Brain microvascular endothelial cell (primary cell): Measurements from ENCODE around the gene BCL7A.

Source experiments
- DNase-seq: peaks from one replicate; pipeline ENCODE4 v3.0.0-alpha.2; 2020
- H3K27ac ChIP-seq: fragments of 250-450 bp; sonication (Bioruptor Pico); 2 replicates; pipeline ENCODE4 v1.5.1; 2020; ENCODE audit warnings: mild to moderate bottlenecking, moderate library complexity
- H3K27me3 ChIP-seq: fragments of 250-450 bp; sonication (Bioruptor Pico); replicated peaks from 2 replicates; pipeline ENCODE4 v1.5.1; 2020; ENCODE audit warnings: mild to moderate bottlenecking
- H3K36me3 ChIP-seq: fragments of 250-450 bp; sonication (Bioruptor Pico); replicated peaks from 2 replicates; pipeline ENCODE4 v1.5.1; 2020; ENCODE audit warnings: mild to moderate bottlenecking
- H3K4me3 ChIP-seq: 2 replicates; pipeline ENCODE4 v1.5.1; 2011; ENCODE audit warnings: low read depth, mild to moderate bottlenecking, control low read depth, low read length, moderate library complexity
- CTCF ChIP-seq: IDR thresholded peaks from 2 replicates; pipeline ENCODE4 v1.5.1; 2011; ENCODE audit warnings: low read depth, mild to moderate bottlenecking, moderate library complexity, low read length, control low read depth, inconsistent platforms; ENCODE audit errors: missing control alignments
- in situ Hi-C: cut with HindIII; loops from 2 replicates; pipeline ENCODE4 v1.10.0; 2017; ENCODE audit warnings: low sequenced_read_pairs, low pct_ligation_motif_present

The BCL7A gene

GRCh38 chr12:122107261-122107660, 85.6 kb downstream of the BCL7A start:
- Histone ChIP-seq H3K36me3 (peaks cover 2% of the 10 kb centered on the region), H3K4me3 (no peak overlapping the region), H3K27me3 (no peaks in the 10 kb centered on the region), H3K27ac (peak overlapping the region; percentile 73)
- peak; percentile 62 for DNase-seq
- in situ Hi-C loops: no loop called here
- TF ChIP-seq CTCF: no peak

- in situ Hi-C loops: no loop called here
- no peak for TF ChIP-seq CTCF
- no peak overlapping the region for H3K27ac ChIP-seq
- H3K4me3 ChIP-seq: no peak overlapping the region
- no peak for DNase-seq
- no peaks in the 10 kb centered on the region for H3K27me3 ChIP-seq
- peaks cover 2% of the 10 kb centered on the region for H3K36me3 ChIP-seq
These were observed 89.5 kb downstream of the BCL7A start for GRCh38 chr12:122111089-122111641.
